GM19438 (cell line): ENCODE measurements around the gene FHIT.

Experiments used
- ATAC-seq: cut with Tn5 transposase; IDR thresholded peaks from one replicate; pipeline ENCODE4 v1.9.1; 2021; ENCODE audit warnings: low read depth; ENCODE audit not compliant: unreplicated experiment

Gene FHIT

GRCh38 chr3:59750391-59750790, 1500.9 kb downstream of the FHIT start:
- ATAC-seq: no peak

DNA sequence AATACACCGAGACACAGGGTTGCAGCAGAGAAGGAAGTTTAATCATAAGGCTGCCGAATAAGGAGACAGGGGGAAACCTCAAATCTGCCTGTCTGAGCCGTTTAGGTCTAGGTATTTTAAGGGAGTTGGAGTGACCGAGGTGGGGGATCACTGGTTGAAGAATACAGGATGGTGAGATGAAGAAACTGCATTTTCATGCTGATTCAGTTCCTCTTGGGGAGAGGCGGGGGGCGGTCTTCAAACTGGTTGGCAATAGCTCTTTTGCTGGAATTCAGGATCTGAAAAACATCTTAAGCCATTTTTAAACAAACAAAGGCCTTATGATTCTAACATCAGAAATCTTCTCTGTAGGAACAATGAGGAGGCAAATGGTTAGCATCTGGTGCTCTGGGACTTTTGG, 1502.0 kb downstream of the FHIT start:
- ATAC-seq: no peak

DNA sequence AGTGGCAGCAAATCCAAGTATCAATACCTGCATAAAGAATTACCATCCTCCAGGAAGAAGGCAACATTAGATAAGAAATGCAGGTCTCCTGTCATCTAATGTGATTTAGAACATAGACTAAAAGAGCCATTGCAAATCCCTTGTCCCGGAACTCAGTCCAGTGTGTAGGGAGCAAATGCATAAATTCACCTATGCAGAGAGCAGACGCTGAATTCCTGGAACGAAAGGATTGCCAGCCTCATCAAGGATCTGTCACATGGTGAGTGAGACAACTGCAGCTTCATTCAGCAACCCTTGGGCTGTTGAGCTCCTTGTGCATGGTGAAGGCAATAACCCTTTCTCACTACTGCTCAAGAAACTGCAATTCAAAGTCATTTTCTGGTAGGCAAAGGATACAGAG, 1504.7 kb downstream of the FHIT start:
- ATAC-seq: no peak

DNA sequence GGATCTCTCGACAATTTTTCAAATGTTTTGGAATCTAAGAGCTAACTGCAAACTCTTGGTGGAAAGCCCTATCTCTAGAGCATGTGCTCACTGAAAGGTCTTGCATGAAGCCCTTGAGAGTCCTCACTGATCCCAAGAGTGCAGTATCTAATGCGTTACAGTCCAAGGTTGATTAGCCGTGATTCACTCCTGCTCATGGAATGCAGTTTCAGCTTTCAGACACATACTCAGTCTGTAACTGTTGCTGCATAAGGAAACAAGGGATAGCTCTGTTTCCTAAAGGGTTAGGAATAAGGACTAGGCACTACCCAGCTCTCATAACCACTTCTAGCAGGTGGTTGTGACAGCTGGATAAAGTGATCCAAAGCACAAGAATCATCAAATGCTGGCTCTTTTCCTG, 1514.0 kb downstream of the FHIT start:
- ATAC-seq: no peak

GRCh38 chr3:59734061-59734460, 1517.2 kb downstream of the FHIT start:
- ATAC-seq: no peak

- no peak for ATAC-seq
These were observed 1518.0 kb downstream of the FHIT start for GRCh38 chr3:59733041-59733809.

DNA sequence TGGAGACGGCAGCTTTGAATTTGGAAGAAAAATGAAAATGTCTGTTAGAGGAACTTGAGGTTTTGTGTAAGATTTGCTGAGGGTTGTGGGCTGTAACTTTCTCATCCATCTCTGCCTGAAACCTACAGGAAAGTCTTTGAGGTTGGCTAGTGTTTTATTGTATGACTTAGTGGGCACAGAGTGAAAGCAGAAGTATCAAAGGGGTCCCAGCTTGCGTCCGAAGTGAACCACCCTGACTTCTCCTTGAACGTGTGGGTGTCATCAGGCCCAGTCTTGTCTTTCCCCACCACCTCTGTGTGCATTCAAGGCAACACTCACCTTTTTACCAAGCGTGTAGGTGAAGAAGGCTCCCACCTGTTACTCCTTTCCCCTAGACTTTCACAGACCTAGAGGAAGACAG, 1519.3 kb downstream of the FHIT start:
- ATAC-seq: no peak

GRCh38 chr3:59730591-59730990, 1520.7 kb downstream of the FHIT start:
- ATAC-seq: no peak

DNA sequence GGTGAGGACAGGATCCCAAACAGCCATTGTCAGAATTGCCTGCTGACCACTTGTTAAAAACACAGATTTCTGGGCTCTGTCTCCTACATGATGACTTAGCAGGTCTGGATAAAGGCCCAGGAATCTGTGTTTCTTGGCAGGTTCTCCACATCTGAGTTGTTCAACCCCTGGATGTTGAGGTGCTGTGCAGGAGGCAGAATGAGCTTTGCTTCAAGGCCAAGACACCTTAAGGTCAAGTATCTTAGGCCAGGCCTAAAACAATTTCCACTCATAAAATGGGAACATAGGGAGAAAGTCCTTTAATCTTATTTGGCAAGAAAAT, 1522.7 kb downstream of the FHIT start:
- no peak for ATAC-seq

- no peak for ATAC-seq
These were observed 1523.2 kb downstream of the FHIT start for GRCh38 chr3:59727902-59728586.

GRCh38 chr3:59726279-59726678, 1525.0 kb downstream of the FHIT start:
- no peak for ATAC-seq

GRCh38 chr3:59717679-59718205, 1533.5 kb downstream of the FHIT start:
- ATAC-seq: no peak

DNA sequence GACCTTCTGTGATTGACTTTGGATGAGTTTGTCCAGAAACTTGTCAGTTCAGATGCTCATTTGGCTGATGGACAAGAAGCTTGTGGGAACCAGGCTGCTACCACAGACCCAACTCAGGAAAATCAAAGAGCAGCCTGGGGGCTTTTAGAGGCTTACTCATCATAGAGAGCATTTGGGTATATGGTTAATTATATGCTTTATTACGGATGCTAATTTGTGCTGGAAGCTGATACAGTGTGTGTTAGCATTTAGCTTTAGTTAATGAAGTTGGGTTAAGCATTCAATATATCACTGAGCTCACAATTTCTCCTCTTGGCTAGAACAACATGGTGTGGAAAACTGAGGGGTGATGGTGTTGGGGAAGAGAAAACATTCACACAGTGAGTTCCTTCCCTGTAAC, 1537.2 kb downstream of the FHIT start:
- ATAC-seq: no peak

DNA sequence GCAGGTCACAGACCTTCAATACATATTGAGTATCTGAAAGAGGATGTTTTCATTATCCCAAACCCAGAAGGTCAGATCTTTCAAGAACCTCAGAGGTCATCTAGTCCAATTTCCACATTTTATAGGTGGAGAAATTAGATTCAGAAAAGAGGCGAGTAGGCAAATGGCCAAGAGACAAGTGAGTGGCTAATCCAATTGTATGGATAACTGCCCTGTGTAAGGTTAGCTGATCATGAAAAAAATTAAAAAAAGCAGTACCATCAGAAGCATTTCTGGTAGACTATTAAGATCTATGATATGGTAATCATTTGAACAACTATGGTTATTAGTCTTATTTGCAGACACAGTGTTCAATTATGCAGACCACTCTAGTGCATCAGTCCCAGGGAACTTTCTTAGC, 1540.7 kb downstream of the FHIT start:
- ATAC-seq: no peak

DNA sequence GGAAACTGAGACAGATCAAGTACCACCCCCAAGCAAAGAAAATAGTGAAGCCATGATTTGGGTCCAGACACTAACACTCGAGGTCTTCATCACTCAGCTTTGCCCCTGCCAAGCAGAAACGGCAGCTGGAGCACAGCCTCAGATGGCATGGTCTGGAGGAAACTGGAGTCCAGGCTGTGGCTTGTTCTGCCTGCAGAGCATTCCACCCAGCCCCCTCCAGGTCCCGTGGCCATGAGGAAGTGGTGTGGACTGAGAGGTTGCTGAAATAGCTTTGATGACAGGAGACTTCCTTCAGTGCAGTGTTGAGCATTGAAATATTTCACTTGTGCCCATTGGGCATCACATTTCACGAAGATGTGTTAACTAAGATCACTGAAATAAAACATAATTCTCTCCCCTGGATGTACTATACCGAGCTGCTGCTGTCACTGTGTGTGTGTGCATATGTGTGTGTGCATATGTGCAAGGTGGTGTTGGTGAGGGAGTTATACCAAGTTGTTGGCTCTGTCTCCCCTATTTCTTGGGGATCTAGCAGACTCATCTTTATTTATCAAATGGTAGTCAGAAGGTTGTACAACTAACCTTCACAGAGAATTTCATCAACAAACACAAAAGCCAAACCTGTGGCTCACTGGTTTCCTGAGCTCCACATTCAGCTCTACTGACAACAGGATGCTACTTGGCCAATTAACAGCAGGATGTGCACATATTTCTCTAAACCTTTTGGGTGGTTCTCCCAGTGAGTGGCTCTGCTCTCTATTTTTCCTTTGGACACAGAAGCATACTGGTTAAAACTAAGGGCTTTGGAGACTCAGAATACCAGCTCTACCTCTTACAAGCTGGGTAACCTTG, 1541.3 kb downstream of the FHIT start:
- no peak for ATAC-seq

DNA sequence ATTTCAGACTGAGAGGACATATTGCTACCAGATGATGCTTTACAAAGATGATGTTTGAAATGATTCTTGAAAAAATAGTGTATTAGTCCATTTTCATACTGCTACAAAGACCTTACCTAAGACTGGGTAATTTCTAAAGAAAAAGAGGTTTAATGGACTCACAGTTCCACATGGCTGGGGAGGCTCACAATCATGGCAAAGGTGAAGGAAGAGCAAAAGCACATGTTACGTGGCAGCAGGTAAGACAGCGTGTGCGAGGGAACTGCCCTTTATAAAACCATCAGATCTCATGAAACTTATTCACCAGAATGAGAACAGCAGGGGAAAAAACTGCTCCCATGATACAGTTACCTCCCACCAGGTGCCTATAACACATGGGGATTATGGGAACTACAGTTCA, 1543.0 kb downstream of the FHIT start:
- no peak for ATAC-seq

GRCh38 chr3:59704292-59704691, 1547.0 kb downstream of the FHIT start:
- ATAC-seq: no peak

GRCh38 chr3:59699648-59700320, 1551.5 kb downstream of the FHIT start:
- ATAC-seq: no peak
